SK-N-SH (cell line): ENCODE data around the gene NPPB. TPM values are rescaled to one million over a fixed set of nuclear protein-coding genes. Genes with fewer than 3 reads are reported as not detected.

ENCODE experiments used
- CTCF ChIA-PET: fragments of 300-600, 350-600 bp; formaldehyde crosslinking; extraction: SDS; loops from one replicate; lab custom pipeline; 2021; lab: Yijun Ruan, JAX
- POLR2A ChIA-PET: fragments of 350-600 bp; sonication (Branson Sonifier 250); formaldehyde crosslinking; extraction: SDS; loops from one replicate; lab custom pipeline; 2020; ENCODE audit warnings: antibody characterized with exemption, inconsistent platforms; lab: Yijun Ruan, JAX
- DNase-seq: peaks from one replicate; pipeline ENCODE4 v3.0.0; 2012
- H2AFZ ChIP-seq: fragments of 200-600 bp; sonication (generic); 2 replicates; pipeline ENCODE4 v1.8.1; 2016; ENCODE audit warnings: antibody characterized with exemption, mild to moderate bottlenecking, low read depth
- H3F3A ChIP-seq: fragments of 200-600 bp; sonication (generic); replicated peaks from 2 replicates; pipeline ENCODE3; 2016; ENCODE audit warnings: antibody characterized with exemption, mild to moderate bottlenecking; ENCODE audit not compliant: insufficient read depth
- H3K27ac ChIP-seq, 2 experiments: fragments of 200-500 bp in 1 of 2; fragments of 200-600 bp in 1 of 2; sonication (Bioruptor generic) in 1 of 2; sonication (generic), shearing (Covaris generic) in 1 of 2; 2 replicates each; pipeline versions ENCODE4 v1.5.1 to v1.6.1; 2014 to 2016; ENCODE audit warnings: low read depth in 2 of 2, inconsistent platforms in 1 of 2, low read length in 1 of 2, mild to moderate bottlenecking in 1 of 2, mixed read lengths in 1 of 2
- H3K27me3 ChIP-seq: fragments of 200-600 bp; sonication (generic), shearing (Covaris generic); 2 replicates; pipeline ENCODE4 v1.6.1; 2016; ENCODE audit warnings: mixed run types; ENCODE audit not compliant: insufficient read depth
- H3K36me3 ChIP-seq, 2 experiments: fragments of 200-500 bp in 1 of 2; fragments of 200-600 bp in 1 of 2; sonication (Bioruptor generic) in 1 of 2; sonication (generic) in 1 of 2; replicated peaks in 1 of 2; 2 replicates each; pipeline versions ENCODE3 to v1.5.1; 2014 to 2016; ENCODE audit warnings: low read length in 1 of 2, mild to moderate bottlenecking in 1 of 2; ENCODE audit not compliant: insufficient read depth in 2 of 2, control insufficient read depth in 1 of 2
- H3K4me1 ChIP-seq, 2 experiments: fragments of 200-500 bp in 1 of 2; fragments of 200-600 bp in 1 of 2; sonication (Bioruptor generic) in 1 of 2; sonication (generic), shearing (Covaris generic) in 1 of 2; 2 replicates each; pipeline versions ENCODE4 v1.5.1 to v1.6.1; 2014 to 2016; ENCODE audit warnings: low read depth in 1 of 2, low read length in 1 of 2, mixed run types in 1 of 2; ENCODE audit not compliant: insufficient read depth in 2 of 2, control insufficient read depth in 1 of 2
- H3K4me2 ChIP-seq: fragments of 200-600 bp; sonication (generic), shearing (Covaris generic); 2 replicates; pipeline ENCODE4 v1.6.1; 2017; ENCODE audit warnings: mixed run types
- H3K4me3 ChIP-seq, 2 experiments: fragments of 200-500 bp in 1 of 2; fragments of 200-600 bp in 1 of 2; sonication (Bioruptor generic) in 1 of 2; sonication (generic), shearing (Covaris generic) in 1 of 2; 2 replicates each; pipeline versions ENCODE4 v1.5.1 to v1.8.1; 2014 to 2016; ENCODE audit warnings: low read depth in 2 of 2, inconsistent platforms in 1 of 2, low read length in 1 of 2, mild to moderate bottlenecking in 1 of 2, mixed read lengths in 1 of 2, moderate library complexity in 1 of 2
- H3K79me2 ChIP-seq: fragments of 200-600 bp; sonication (generic); 2 replicates; pipeline ENCODE4 v1.8.1; 2017; ENCODE audit warnings: mild to moderate bottlenecking; ENCODE audit not compliant: insufficient read depth
- H3K9ac ChIP-seq: fragments of 200-600 bp; sonication (generic); 2 replicates; pipeline ENCODE4 v1.6.1; 2017; ENCODE audit warnings: mixed run types
- H3K9me2 ChIP-seq: fragments of 200-600 bp; sonication (generic); 2 replicates; pipeline ENCODE4 v1.6.1; 2017; ENCODE audit warnings: mixed run types
- H3K9me3 ChIP-seq: fragments of 200-600 bp; sonication (generic); 2 replicates; pipeline ENCODE4 v1.6.1; 2017; ENCODE audit warnings: mixed run types, mild to moderate bottlenecking, moderate library complexity
- H4K20me1 ChIP-seq: fragments of 200-600 bp; sonication (generic); 2 replicates; pipeline ENCODE4 v1.6.1; 2017; ENCODE audit warnings: mild to moderate bottlenecking, mixed run types; ENCODE audit not compliant: insufficient read depth
- ELF1 ChIP-seq: IDR thresholded peaks from 2 replicates; pipeline ENCODE4 v1.4.0; 2012
- EP300 ChIP-seq, 2 experiments: IDR thresholded peaks; 2 replicates each; pipeline versions ENCODE4 v1.4.0 to v1.6.1; 2012; ENCODE audit warnings: borderline replicate concordance in 1 of 2, low read depth in 1 of 2, low read length in 1 of 2
- EZH2phosphoT487 ChIP-seq: fragments of 200-600 bp; sonication (generic); IDR thresholded peaks from 2 replicates; pipeline ENCODE4 v1.6.1; 2017; ENCODE audit warnings: low read depth, mixed run types, mild to moderate bottlenecking, antibody characterized with exemption, moderate library complexity, borderline replicate concordance
- FOSL2 ChIP-seq: IDR thresholded peaks from 2 replicates; pipeline ENCODE4 v1.4.0; 2012; ENCODE audit warnings: low read depth, mild to moderate bottlenecking, moderate library complexity, borderline replicate concordance
- FOXJ3 ChIP-seq: sonication (generic); formaldehyde crosslinking; IDR thresholded peaks from 2 replicates; pipeline ENCODE4 v1.5.1; 2020; ENCODE audit warnings: mild to moderate bottlenecking, missing genetic modification reagents
- FOXM1 ChIP-seq: IDR thresholded peaks from 2 replicates; pipeline ENCODE4 v1.4.0; 2012; ENCODE audit warnings: low read depth, mild to moderate bottlenecking
- GABPA ChIP-seq: IDR thresholded peaks from 2 replicates; pipeline ENCODE4 v1.4.0; 2012; ENCODE audit warnings: low read depth, mild to moderate bottlenecking
- GATA2 ChIP-seq: sonication (generic); formaldehyde crosslinking; IDR thresholded peaks from 2 replicates; pipeline ENCODE4 v1.5.0; 2020; ENCODE audit warnings: mild to moderate bottlenecking, missing genetic modification reagents
- JUND ChIP-seq: IDR thresholded peaks from 2 replicates; pipeline ENCODE4 v1.4.0; 2012
- MEF2A ChIP-seq: IDR thresholded peaks from 2 replicates; pipeline ENCODE4 v1.4.0; 2012; ENCODE audit warnings: low read depth, borderline replicate concordance
- MXI1 ChIP-seq: IDR thresholded peaks from 2 replicates; pipeline ENCODE4 v1.6.1; 2012; ENCODE audit warnings: mild to moderate bottlenecking, low read depth, low read length, improper control_type of control experiment
- POLR2AphosphoS5 ChIP-seq: IDR thresholded peaks from 2 replicates; pipeline ENCODE4 v1.6.1; 2012; ENCODE audit warnings: low read depth, low read length
- RCOR1 ChIP-seq: fragments of 150-350 bp; IDR thresholded peaks from 2 replicates; pipeline ENCODE4 v1.6.1; 2017; ENCODE audit warnings: antibody characterized with exemption, low read length
- RFX5 ChIP-seq: IDR thresholded peaks from 2 replicates; pipeline ENCODE4 v1.6.1; 2012; ENCODE audit warnings: mild to moderate bottlenecking, improper control_type of control experiment, low read length
- SIN3A ChIP-seq: IDR thresholded peaks from 2 replicates; pipeline ENCODE4 v1.6.1; 2012; ENCODE audit warnings: low read depth, mild to moderate bottlenecking, low read length, moderate library complexity, borderline replicate concordance
- TCF12 ChIP-seq: IDR thresholded peaks from 2 replicates; pipeline ENCODE4 v1.4.0; 2012
- TEAD4 ChIP-seq: IDR thresholded peaks from 2 replicates; pipeline ENCODE4 v1.4.0; 2012; ENCODE audit warnings: mild to moderate bottlenecking, borderline replicate concordance; ENCODE audit not compliant: insufficient read depth
- WGBS: methylation state at CpG from one replicate; pipeline ENCODE4 v1.1.6; 2017; ENCODE audit warnings: low lambda C conversion rate; 5-methylcytosine and 5-hydroxymethylcytosine counted together
- polyA plus RNA-seq, 3 experiments: library from polyadenylated mRNA; depleted of rRNA; stranded (reverse); fragments of >200 nt; gene quantifications; 2 replicates each; pipeline ENCODE4 v1.2.3, GENCODE V29; 2012
- TF ChIP-seq, protein P1 (sequence below): IDR thresholded peaks from 2 replicates; pipeline ENCODE4 v1.4.0; 2012; ENCODE audit warnings: low read depth
- TF ChIP-seq, protein P2 (sequence below): IDR thresholded peaks from 2 replicates; pipeline ENCODE4; 2012
- TF ChIP-seq, protein P3 (sequence below): fragments of 150-350 bp; IDR thresholded peaks from 2 replicates; pipeline ENCODE4 v1.6.1; 2017; ENCODE audit warnings: antibody characterized with exemption, low read length, low read depth, borderline replicate concordance

NPPB gene
- polyA plus RNA-seq, 1 of the 3 experiments (the other 2 are of a cell fraction): 0.85 TPM

DNA sequence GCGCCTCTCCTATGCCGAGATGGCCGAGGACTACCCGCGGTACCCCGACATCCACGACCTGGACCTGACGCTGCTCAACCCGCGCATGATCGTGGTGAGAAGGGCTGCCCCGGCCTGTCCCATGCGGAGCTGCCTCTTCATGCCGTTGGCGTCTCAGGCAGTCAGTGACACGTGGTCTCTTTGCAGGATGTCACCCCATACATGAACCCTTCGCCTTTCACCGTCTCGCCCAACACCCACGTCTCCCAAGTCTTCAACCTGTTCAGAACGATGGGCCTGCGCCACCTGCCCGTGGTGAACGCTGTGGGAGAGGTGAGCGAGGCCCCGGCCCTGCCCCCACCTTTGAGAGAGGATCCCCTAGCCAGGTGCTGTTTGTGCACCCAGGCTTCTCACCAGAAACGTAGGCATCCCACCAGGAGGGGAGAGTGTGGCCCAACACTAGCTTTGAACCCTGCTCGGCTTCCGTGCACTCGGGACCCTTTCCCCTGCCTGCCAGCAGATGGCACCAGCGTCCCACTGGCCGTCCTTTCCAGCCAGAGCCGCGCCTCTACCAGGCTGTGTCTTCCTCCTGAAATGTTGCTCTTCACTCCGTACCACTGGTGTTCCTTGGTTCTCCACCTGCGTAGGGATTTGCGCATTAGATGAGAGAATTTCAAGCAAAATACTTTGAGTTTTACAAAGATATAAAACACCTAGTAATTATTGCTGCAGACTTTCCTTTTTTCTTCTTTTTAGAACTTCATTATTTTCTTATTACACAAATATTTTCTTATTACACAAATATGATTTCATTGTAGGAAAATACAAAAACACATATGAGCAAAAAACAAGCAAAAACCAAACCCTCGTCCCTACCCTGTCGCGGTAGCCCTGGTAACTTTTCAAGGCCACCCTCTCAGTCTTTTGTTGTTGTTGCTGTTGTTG lies 20.1 kb downstream of the NPPB start (continued):
- TF ChIP-seq GATA2 (CRISPR knock-in tag) (no peak), POLR2AphosphoS5 (0 out of 2 replicates have a peak, but pooled peaks have one; percentile 9), GABPA (no peak), JUND (no peak), RFX5 (no peak), TEAD4 (no peak), EZH2phosphoT487 (no peak), TCF12 (no peak), EP300 (IDR thresholded peaks at IDR 0.05; ENCODE audit: borderline replicate concordance in 1 of 2, low read depth in 1 of 2, low read length in 1 of 2) (no peak), FOSL2 (no peak)
- TF ChIP-seq, protein P1, sequence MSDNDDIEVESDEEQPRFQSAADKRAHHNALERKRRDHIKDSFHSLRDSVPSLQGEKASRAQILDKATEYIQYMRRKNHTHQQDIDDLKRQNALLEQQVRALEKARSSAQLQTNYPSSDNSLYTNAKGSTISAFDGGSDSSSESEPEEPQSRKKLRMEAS: no peak
- TF ChIP-seq, protein P2, sequence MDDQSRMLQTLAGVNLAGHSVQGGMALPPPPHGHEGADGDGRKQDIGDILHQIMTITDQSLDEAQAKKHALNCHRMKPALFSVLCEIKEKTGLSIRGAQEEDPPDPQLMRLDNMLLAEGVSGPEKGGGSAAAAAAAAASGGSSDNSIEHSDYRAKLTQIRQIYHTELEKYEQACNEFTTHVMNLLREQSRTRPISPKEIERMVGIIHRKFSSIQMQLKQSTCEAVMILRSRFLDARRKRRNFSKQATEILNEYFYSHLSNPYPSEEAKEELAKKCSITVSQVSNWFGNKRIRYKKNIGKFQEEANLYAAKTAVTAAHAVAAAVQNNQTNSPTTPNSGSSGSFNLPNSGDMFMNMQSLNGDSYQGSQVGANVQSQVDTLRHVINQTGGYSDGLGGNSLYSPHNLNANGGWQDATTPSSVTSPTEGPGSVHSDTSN: no peak

DNA sequence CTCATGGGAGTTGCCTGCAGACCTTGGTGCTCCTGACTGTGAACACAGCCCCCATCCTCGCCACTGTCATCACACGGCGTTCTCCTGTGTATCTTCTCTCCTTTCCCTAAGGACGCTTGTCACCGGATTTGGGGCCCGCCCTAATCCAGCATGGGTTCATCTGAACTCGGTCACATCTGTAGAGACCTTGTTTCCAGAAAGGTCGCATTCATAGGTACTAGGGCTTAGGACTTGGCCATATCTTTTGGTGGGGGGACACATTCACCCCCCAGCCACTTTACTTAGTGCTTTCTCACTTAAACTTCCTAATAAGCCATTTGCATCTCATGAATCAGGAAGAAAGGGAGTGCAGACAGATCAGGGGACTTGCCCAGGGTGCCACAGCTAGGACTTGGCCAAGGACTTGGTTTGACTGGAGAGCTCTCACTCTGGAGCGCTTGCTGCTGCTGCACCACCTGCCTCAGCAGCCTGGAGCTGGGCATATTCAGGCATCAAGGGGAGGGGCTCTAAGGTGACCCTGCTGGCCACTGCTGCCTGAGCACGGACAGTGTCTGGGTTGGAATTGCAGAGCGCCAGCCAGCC lies 20.9 kb downstream of the NPPB start:
- H3K4me2 ChIP-seq: no peak overlapping the region
- H2AFZ ChIP-seq: no peak overlapping the region
- H3K9ac ChIP-seq: no peak overlapping the region
- no peak overlapping the region for H3K4me3 ChIP-seq
- no peaks in the 10 kb centered on the region for H3K27me3 ChIP-seq
- no peak for DNase-seq
- H3K36me3 ChIP-seq: peaks cover 48 to 85% of the 10 kb centered on the region in 2 experiments
- H3F3A ChIP-seq: no peaks in the 10 kb centered on the region
- H4K20me1 ChIP-seq: peaks cover 4% of the 10 kb centered on the region; the same call in 1 of the 2 replicates
- H3K9me3 ChIP-seq: no peaks in the 10 kb centered on the region
- H3K79me2 ChIP-seq: no peaks in the 10 kb centered on the region
- H3K4me1 ChIP-seq: peaks cover 0 to 23% of the 10 kb centered on the region in 2 experiments; a peak in 2 of 4 replicates
- TF ChIP-seq RCOR1: no peak
- TF ChIP-seq ELF1: no peak
- no peak for TF ChIP-seq MEF2A
- TF ChIP-seq, protein P3, sequence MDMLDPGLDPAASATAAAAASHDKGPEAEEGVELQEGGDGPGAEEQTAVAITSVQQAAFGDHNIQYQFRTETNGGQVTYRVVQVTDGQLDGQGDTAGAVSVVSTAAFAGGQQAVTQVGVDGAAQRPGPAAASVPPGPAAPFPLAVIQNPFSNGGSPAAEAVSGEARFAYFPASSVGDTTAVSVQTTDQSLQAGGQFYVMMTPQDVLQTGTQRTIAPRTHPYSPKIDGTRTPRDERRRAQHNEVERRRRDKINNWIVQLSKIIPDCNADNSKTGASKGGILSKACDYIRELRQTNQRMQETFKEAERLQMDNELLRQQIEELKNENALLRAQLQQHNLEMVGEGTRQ: no peak
- no peak for TF ChIP-seq MXI1
- TF ChIP-seq SIN3A: no peak
- no peak for TF ChIP-seq FOSL2
- TF ChIP-seq EP300 (IDR thresholded peaks at IDR 0.05; ENCODE audit: borderline replicate concordance in 1 of 2, low read depth in 1 of 2, low read length in 1 of 2): no peak
- no peak for TF ChIP-seq FOXJ3 (CRISPR knock-in tag)
- no peak for TF ChIP-seq TCF12
- no peak for TF ChIP-seq FOXM1
- 93% methylated on average over 10 of the region's 11 CpGs for WGBS
- H3K27ac ChIP-seq: no peak overlapping the region
- POLR2A ChIA-PET: interaction anchor here (2.8 kb wide), 1 partner anchor 70 kb away, joined by 17 read pairs; no protein-coding TSS in a partner anchor
- H3K9me2 ChIP-seq: no peaks in the 10 kb centered on the region
- CTCF ChIA-PET: interaction anchor here (0.6 to 15.4 kb wide), 39 partner anchors 9 to 443 kb away, joined by 3 to 316 read pairs (median 5); partner anchors contain the start of genes CLCN6, MFN2, MTHFR and NPPA
